CD8-positive, alpha-beta memory T cell (primary cell): ENCODE data around the gene ST8SIA5. TPM values are rescaled to one million over a fixed set of nuclear protein-coding genes. Genes with fewer than 3 reads are reported as not detected.

ENCODE experiments used
- CTCF ChIA-PET: fragments of 350-600 bp; sonication (Branson Sonifier 250); formaldehyde crosslinking; loops from one replicate; lab custom pipeline; 2021; ENCODE audit warnings: antibody characterized with exemption; lab: Charles Lee
- POLR2A ChIA-PET: fragments of 350-600 bp; sonication (Branson Sonifier 250); formaldehyde crosslinking; loops from one replicate; lab custom pipeline; 2021; ENCODE audit warnings: antibody characterized with exemption; lab: Charles Lee
- DNase-seq, 5 donors: peaks; one replicate each; pipeline versions ENCODE4 v3.0.0 to v3.0.0-alpha.2; 2020 to 2022; ENCODE audit warnings: mixed read lengths in 1 of 5
- H3K27ac ChIP-seq: one replicate; pipeline ENCODE4 v1.7.0; 2013; ENCODE audit warnings: low read depth, mild to moderate bottlenecking, low read length, moderate library complexity
- H3K27me3 ChIP-seq: 2 replicates; pipeline ENCODE4 v1.7.0; 2013; ENCODE audit warnings: low read length, mild to moderate bottlenecking; ENCODE audit not compliant: insufficient read depth, poor library complexity, severe bottlenecking
- H3K36me3 ChIP-seq: 2 replicates; pipeline ENCODE4 v1.7.0; 2013; ENCODE audit warnings: mild to moderate bottlenecking, low read length, moderate library complexity; ENCODE audit not compliant: insufficient read depth
- H3K4me1 ChIP-seq: 2 replicates; pipeline ENCODE4 v1.7.0; 2013; ENCODE audit warnings: mild to moderate bottlenecking, low read length, moderate library complexity; ENCODE audit not compliant: insufficient read depth
- H3K4me3 ChIP-seq: 2 replicates; pipeline ENCODE4 v1.7.0; 2013; ENCODE audit warnings: mild to moderate bottlenecking, low read length
- H3K9me3 ChIP-seq: 2 replicates; pipeline ENCODE4 v1.7.0; 2013; ENCODE audit warnings: mild to moderate bottlenecking, low read length
- H3K27ac Mint-ChIP-seq, 8 donors: one replicate each; pipeline ENCODE4 v1.8.0; 2020 to 2021; ENCODE audit warnings: mixed read lengths in 8 of 8, mild to moderate bottlenecking in 6 of 8, inconsistent platforms in 3 of 8, moderate library complexity in 3 of 8
- H3K27me3 Mint-ChIP-seq, 2 donors: one replicate each; pipeline ENCODE4 v1.8.0; 2020 to 2021; ENCODE audit warnings: mixed read lengths in 2 of 2, mild to moderate bottlenecking in 1 of 2, moderate library complexity in 1 of 2
- H3K36me3 Mint-ChIP-seq, 3 donors: one replicate each; pipeline ENCODE4 v1.8.0; 2020 to 2021; ENCODE audit warnings: mixed read lengths in 3 of 3, inconsistent platforms in 1 of 3, mild to moderate bottlenecking in 1 of 3
- H3K4me1 Mint-ChIP-seq, 3 donors: one replicate each; pipeline ENCODE4 v1.8.0; 2020 to 2021; ENCODE audit warnings: mixed read lengths in 3 of 3, inconsistent platforms in 1 of 3, mild to moderate bottlenecking in 1 of 3
- H3K4me3 Mint-ChIP-seq, 7 donors: one replicate each; pipeline ENCODE4 v1.8.0; 2020 to 2021; ENCODE audit warnings: mixed read lengths in 7 of 7, mild to moderate bottlenecking in 6 of 7, moderate library complexity in 4 of 7, inconsistent platforms in 2 of 7
- H3K9me3 Mint-ChIP-seq, 5 donors: one replicate each; pipeline ENCODE4 v1.8.0; 2020 to 2022; ENCODE audit warnings: mixed read lengths in 5 of 5, mild to moderate bottlenecking in 3 of 5, moderate library complexity in 2 of 5, inconsistent platforms in 1 of 5
- polyA plus RNA-seq: library from polyadenylated mRNA; unstranded; fragments of 300-500 nt; fragmentation: Illumina TruSeq; gene quantifications from one replicate; pipeline ENCODE4 v1.2.3, GENCODE V29; 2021
- total RNA-seq, 2 experiments: library from RNA; stranded (reverse); gene quantifications; one replicate each; pipeline ENCODE4 v1.2.3, GENCODE V29; 2021

ST8SIA5 gene
- total and polyA plus RNA-seq, 3 experiments from 2014 or later, result 0.23 TPM; not detected in 2

DNA sequence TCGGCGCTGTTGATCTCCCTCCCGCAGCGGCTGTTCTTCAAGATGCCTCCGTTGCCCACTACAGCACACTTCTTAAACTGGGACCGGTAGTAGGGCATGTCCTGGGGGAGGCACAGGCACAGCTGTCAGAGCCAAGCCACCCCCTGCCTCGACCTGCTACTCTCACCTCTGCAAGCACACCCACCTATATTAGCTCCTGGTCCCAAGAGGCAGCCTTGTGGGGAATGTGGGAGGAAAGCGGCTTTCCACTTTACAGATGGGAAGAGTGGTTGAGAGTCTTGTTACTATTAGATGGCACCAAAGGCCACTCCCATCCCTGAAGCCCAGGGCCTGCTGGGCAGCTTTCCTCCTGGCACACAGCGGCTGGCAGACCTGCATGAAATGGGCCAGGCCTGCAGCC, 70.7 kb downstream of the ST8SIA5 start:
- POLR2A ChIA-PET, result no interaction called here
- no peaks in the 10 kb centered on the region for H3K4me1 ChIP-seq
- Mint-ChIP-seq H3K27ac (no peak overlapping the region), H3K9me3 (no peaks in the 10 kb centered on the region), H3K27me3 (no peaks in the 10 kb centered on the region), H3K36me3 (no peaks in the 10 kb centered on the region), H3K4me3 (no peak overlapping the region), H3K4me1 (no peaks in the 10 kb centered on the region)
- H3K9me3 ChIP-seq, result no peaks in the 10 kb centered on the region
- no peak overlapping the region for H3K4me3 ChIP-seq
- no peaks in the 10 kb centered on the region for H3K36me3 ChIP-seq
- H3K27me3 ChIP-seq, result no peaks in the 10 kb centered on the region
- CTCF ChIA-PET, result no interaction called here
- no peak overlapping the region for H3K27ac ChIP-seq
- no peak for DNase-seq

DNA sequence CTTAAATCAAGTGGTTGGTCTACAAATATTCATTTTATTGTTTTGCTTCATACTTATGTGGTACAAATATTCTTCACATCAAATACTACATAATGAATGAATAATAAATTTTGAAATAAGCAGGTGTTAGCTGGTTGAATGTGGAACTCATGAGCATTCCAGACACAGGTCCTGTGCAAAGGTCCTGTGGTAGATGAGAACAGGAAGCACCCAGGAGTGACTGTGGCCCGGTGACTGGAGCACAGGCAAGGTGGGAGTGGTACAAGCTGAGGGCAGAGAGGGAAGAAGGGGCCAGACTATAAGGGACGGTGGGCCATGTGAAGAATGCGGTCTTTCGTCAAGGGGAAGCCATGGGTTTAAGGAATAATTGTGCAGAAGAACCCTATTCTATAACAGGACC, 73.6 kb downstream of the ST8SIA5 start:
- DNase-seq, result no peak
- Histone ChIP-seq H3K9me3 (no peaks in the 10 kb centered on the region), H3K4me3 (no peak overlapping the region), H3K36me3 (no peaks in the 10 kb centered on the region), H3K27me3 (no peaks in the 10 kb centered on the region), H3K4me1 (no peaks in the 10 kb centered on the region), H3K27ac (no peak overlapping the region)
- Mint-ChIP-seq H3K9me3 (no peaks in the 10 kb centered on the region), H3K27me3 (no peaks in the 10 kb centered on the region), H3K4me1 (no peaks in the 10 kb centered on the region), H3K4me3 (no peak overlapping the region), H3K27ac (no peak overlapping the region), H3K36me3 (no peaks in the 10 kb centered on the region)
- ChIA-PET CTCF (no interaction called here), POLR2A (no interaction called here)

DNA sequence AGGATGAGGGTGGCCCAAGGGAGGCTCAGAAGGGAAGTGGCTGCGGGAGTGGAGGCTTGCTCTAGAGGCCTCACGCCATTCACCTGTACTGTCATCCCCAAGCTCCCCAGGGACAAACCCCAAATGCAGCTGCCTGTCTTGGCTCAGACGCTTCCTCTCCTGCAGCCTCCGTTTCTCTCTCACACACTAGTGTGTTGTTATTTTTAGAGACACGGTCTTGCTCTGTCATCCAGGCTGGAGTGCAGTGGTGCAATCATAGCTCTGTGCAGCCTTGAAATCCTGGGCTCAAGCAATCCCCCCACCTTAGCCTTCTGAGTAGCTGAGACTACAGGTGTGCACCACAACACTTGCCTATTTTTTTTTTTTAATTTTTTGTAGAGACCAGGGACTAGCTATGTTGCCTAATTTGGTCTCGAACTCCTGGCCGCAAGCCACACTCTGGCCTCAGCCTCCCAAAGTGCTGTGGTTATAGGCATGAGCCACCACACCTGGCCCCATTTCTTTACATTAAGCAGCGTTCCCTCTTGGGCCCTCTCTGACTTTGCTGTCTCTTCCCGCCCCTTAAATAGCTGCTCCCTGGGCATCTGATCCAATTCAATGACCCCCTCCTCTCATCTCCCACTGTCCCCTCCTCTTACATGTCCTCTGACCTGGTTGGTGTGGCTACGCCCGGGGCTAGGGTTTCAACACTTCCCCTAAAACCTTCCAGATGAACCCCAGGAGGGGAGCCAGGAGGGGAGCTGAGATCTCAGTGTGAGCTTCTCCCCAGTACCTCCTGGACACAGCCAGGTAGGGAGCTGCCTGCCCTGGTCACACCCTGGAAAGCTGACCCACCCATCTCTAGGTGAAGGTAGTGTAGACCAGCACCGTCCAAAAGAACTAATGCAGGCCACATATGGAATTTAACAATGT, 75.8 kb downstream of the ST8SIA5 start:
- POLR2A ChIA-PET, result no interaction called here

DNA sequence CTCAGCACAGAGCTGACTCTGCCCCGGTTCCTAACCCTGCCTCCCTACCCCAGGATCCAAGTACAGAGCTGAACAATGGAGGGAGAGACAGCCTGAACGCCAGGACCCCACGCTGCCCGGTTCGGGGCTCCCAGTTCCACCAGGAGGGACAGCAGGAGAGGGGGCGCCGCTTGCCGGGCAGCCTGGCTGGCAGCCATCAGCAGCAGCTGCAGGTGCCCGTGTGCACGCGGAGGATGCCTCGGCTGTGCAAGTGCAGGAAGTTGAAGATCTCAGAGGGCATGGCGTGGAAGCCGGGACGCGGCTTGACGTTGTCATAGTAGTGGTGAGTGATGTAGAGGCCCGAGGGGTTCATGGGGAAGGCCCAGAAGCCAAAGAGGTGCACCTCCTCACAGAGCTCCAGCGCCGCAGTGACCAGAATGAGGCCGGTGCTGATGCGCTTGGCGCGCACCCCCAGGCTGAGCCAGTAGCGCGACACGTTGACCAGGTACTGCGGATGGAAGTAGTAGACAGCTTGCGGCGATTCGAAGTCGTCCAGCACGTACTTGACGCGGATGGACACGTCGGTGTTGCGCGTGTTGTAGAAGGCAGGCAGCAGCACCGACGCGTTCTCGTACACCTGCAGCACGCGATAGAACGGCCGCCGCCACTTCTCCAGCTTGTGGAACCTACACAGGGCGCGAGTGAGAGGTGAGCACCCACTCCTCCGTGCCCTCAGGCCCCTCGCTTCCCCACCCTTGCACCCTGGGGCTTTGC, 76.8 kb downstream of the ST8SIA5 start:
- POLR2A ChIA-PET, result no interaction called here
- CTCF ChIA-PET, result interaction anchor here (0.9 kb wide), 1 partner anchor 14 kb away, joined by 4 read pairs; no protein-coding TSS in a partner anchor
- peaks cover 0 to 2% (median 0%) of the 10 kb centered on the region in 5 donors for H3K9me3 Mint-ChIP-seq

More for the DNA sequence above, 75.8 kb downstream of the ST8SIA5 start:
- Histone ChIP-seq H3K4me3 (no peak overlapping the region), H3K9me3 (no peaks in the 10 kb centered on the region), H3K36me3 (no peaks in the 10 kb centered on the region), H3K27ac (no peak overlapping the region), H3K4me1 (no peaks in the 10 kb centered on the region), H3K27me3 (no peaks in the 10 kb centered on the region)
- Mint-ChIP-seq H3K27me3 (peaks cover 0 to 1% of the 10 kb centered on the region in 2 donors), H3K4me3 (no peak overlapping the region), H3K4me1 (no peaks in the 10 kb centered on the region), H3K9me3 (no peaks in the 10 kb centered on the region), H3K27ac (no peak overlapping the region), H3K36me3 (no peaks in the 10 kb centered on the region)
- CTCF ChIA-PET, result no interaction called here
- DNase-seq, result no peak

DNA sequence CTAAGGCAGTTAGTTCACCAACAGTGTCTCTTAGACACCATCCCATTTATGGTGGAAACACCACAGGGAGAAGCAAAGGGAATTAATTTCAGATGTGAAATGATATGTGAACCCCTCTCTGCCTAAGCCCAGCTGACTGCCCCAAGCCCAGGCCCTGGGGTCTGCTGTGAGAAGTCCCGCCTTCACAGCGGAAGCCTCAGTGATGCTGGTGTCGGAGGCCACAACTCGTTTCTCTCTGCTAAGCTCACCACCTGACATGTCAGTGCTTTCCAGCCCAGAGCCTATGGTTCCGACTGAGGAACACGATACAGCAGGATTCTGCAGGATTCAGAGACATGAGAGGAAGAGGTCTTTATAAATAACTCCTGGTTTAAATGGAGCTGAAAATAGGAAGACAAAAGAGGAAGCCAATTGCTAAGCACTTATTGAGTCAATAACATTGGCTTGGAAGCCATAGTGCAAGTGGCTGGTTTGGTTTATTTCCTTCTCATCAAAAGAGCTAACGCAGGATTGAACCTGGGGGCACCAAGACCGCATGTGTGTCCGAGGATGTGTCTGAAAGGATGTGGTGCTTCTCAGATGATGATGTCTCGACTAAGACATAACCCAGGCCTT, 78.0 kb downstream of the ST8SIA5 start:
- H3K9me3 Mint-ChIP-seq, result peaks cover 0 to 2% (median 0%) of the 10 kb centered on the region in 5 donors
- CTCF ChIA-PET, result interaction anchor here (0.9 to 1.0 kb wide), 2 partner anchors 13 to 22 kb away, joined by 3 to 4 read pairs; partner anchors contain the start of gene LOXHD1
- H3K27me3 Mint-ChIP-seq, result peaks cover 4 to 17% of the 10 kb centered on the region in 2 donors
- DNase-seq, result no peak
- H3K9me3 ChIP-seq, result no peaks in the 10 kb centered on the region
- H3K27me3 ChIP-seq, result no peaks in the 10 kb centered on the region
- H3K4me3 Mint-ChIP-seq, result no peak overlapping the region
- H3K36me3 Mint-ChIP-seq, result no peaks in the 10 kb centered on the region
- H3K4me3 ChIP-seq, result no peak overlapping the region
- H3K4me1 ChIP-seq, result no peaks in the 10 kb centered on the region
- H3K27ac Mint-ChIP-seq, result no peak overlapping the region
- no peaks in the 10 kb centered on the region for H3K4me1 Mint-ChIP-seq
- H3K27ac ChIP-seq, result no peak overlapping the region
- POLR2A ChIA-PET, result no interaction called here
- no peaks in the 10 kb centered on the region for H3K36me3 ChIP-seq

More for the DNA sequence above, 76.8 kb downstream of the ST8SIA5 start:
- DNase-seq, result no peak
- Mint-ChIP-seq H3K27me3 (peaks cover 2 to 8% of the 10 kb centered on the region in 2 donors), H3K36me3 (no peaks in the 10 kb centered on the region), H3K4me1 (no peaks in the 10 kb centered on the region), H3K27ac (no peak overlapping the region), H3K4me3 (no peak overlapping the region)
- no peaks in the 10 kb centered on the region for H3K36me3 ChIP-seq
- no peaks in the 10 kb centered on the region for H3K27me3 ChIP-seq
- no peaks in the 10 kb centered on the region for H3K4me1 ChIP-seq
- no peak overlapping the region for H3K4me3 ChIP-seq
- H3K27ac ChIP-seq, result no peak overlapping the region
- no peaks in the 10 kb centered on the region for H3K9me3 ChIP-seq

DNA sequence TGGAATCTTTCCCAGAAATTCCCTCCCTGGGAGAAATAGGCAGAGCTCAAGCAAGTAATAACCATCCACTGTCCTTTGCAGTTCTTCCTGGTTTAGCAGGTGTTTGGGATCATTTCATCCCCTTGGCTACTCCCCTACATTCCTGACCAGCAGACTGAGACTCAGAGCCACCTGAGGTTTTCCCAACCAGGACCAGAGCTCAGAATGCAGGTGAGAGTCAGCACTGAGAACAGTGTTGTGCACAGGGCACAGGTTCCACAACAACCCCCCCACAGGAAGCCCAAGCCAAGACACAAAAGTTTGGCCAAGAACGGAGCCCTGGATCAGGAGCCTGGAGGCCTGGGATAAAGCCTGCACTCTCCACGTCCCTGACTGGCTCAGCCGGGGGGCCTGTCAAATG, 78.8 kb downstream of the ST8SIA5 start:
- no peaks in the 10 kb centered on the region for H3K36me3 ChIP-seq
- Mint-ChIP-seq H3K27me3 (peaks cover 4 to 17% of the 10 kb centered on the region in 2 donors), H3K4me1 (peaks cover 0 to under 1% (median 0%) of the 10 kb centered on the region in 3 donors), H3K4me3 (no peak overlapping the region), H3K9me3 (peaks cover 0 to 2% (median 0%) of the 10 kb centered on the region in 5 donors), H3K36me3 (no peaks in the 10 kb centered on the region), H3K27ac (no peak overlapping the region)
- no peaks in the 10 kb centered on the region for H3K9me3 ChIP-seq
- CTCF ChIA-PET, result no interaction called here
- DNase-seq, result no peak
- H3K4me1 ChIP-seq, result no peaks in the 10 kb centered on the region
- POLR2A ChIA-PET, result no interaction called here
- H3K27ac ChIP-seq, result no peak overlapping the region
- H3K4me3 ChIP-seq, result no peak overlapping the region
- no peaks in the 10 kb centered on the region for H3K27me3 ChIP-seq

DNA sequence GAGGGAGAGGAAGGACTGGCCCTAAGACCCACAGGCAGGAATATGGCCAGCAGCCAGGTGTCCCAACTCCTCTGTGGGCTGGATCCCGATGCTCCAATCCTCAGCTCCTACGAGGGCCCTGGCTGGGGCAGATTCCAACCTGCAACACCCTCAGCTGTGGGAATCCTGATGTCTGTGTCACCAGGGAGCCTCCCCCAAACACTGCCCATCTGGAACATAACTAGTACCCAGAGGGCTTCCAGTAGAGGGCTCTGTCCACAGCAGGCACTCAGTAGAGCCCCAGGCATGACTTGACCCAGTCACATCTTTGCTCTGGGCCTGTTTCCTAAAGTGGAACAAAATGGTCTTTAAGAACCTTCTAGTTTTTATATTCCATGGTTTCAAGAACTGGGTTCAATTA, 79.2 kb downstream of the ST8SIA5 start:
- no peak for DNase-seq
- H3K27ac ChIP-seq, result no peak overlapping the region
- Mint-ChIP-seq H3K4me3 (no peak overlapping the region), H3K4me1 (peaks cover 2 to 4% (median 4%) of the 10 kb centered on the region in 3 donors), H3K27me3 (peaks cover 4 to 17% of the 10 kb centered on the region in 2 donors), H3K36me3 (no peaks in the 10 kb centered on the region), H3K9me3 (peaks cover 0 to 2% (median 0%) of the 10 kb centered on the region in 5 donors), H3K27ac (no peak overlapping the region)
- H3K4me3 ChIP-seq, result no peak overlapping the region
- POLR2A ChIA-PET, result no interaction called here
- H3K9me3 ChIP-seq, result no peaks in the 10 kb centered on the region
- peaks cover 4% of the 10 kb centered on the region for H3K4me1 ChIP-seq
- no peaks in the 10 kb centered on the region for H3K36me3 ChIP-seq
- CTCF ChIA-PET, result no interaction called here
- no peaks in the 10 kb centered on the region for H3K27me3 ChIP-seq
